ENCODE results near the gene ROGDI.

ROGDI gene

GRCh38 chr16:4814046-4814445 lies 11.6 kb upstream of the ROGDI start:
- no peak for DNase-seq (ENCODE audit: low read depth)

- DNase-seq (ENCODE audit: low read depth), result no peak
Measured at GRCh38 chr16:4813251-4814003, 11.0 kb upstream of the ROGDI start.

- DNase-seq (ENCODE audit: low read depth), result no peak
Measured at GRCh38 chr16:4811773-4812172, 9.3 kb upstream of the ROGDI start.

- no peak for DNase-seq (ENCODE audit: low read depth)
Measured at GRCh38 chr16:4811242-4811641, 8.8 kb upstream of the ROGDI start.

- DNase-seq (ENCODE audit: low read depth), result no peak
Measured at GRCh38 chr16:4806280-4806679, 3.8 kb upstream of the ROGDI start.

GRCh38 chr16:4805231-4805630 lies 2.8 kb upstream of the ROGDI start:
- DNase-seq (ENCODE audit: low read depth), result no peak

- DNase-seq (ENCODE audit: low read depth), result no peak
Measured at GRCh38 chr16:4803898-4804762, 1.7 kb upstream of the ROGDI start.

- no peak for DNase-seq (ENCODE audit: low read depth)
Measured at GRCh38 chr16:4803401-4803844, 990 bp upstream of the ROGDI start.

- DNase-seq (ENCODE audit: low read depth), result peak; percentile 86
Measured at GRCh38 chr16:4802659-4803287, 340 bp upstream of the ROGDI start.

GRCh38 chr16:4801051-4801961 lies 1.1 kb downstream of the ROGDI start:
- no peak for DNase-seq (ENCODE audit: low read depth)

- DNase-seq (ENCODE audit: low read depth), result no peak
Measured at GRCh38 chr16:4800290-4801041, 2.0 kb downstream of the ROGDI start.

- DNase-seq (ENCODE audit: low read depth), result no peak
Measured at GRCh38 chr16:4799171-4799855, 3.1 kb downstream of the ROGDI start.

- DNase-seq (ENCODE audit: low read depth), result no peak
Measured at GRCh38 chr16:4798456-4798855, 4.0 kb downstream of the ROGDI start.

GRCh38 chr16:4797805-4798252 lies 4.6 kb downstream of the ROGDI start:
- no peak for DNase-seq (ENCODE audit: low read depth)

GRCh38 chr16:4796982-4797804 lies 5.2 kb downstream of the ROGDI start:
- DNase-seq (ENCODE audit: low read depth), result no peak

GRCh38 chr16:4795828-4796572 lies 6.4 kb downstream of the ROGDI start:
- DNase-seq (ENCODE audit: low read depth), result no peak

- DNase-seq (ENCODE audit: low read depth), result no peak
Measured at GRCh38 chr16:4795181-4795827, 7.1 kb downstream of the ROGDI start, which contains the start of gene SMIM22. SMIM22 (plus strand) TSS chr16:4795369; CDS start chr16:4795735, 366 bp downstream.

GRCh38 chr16:4792951-4793513 lies 9.4 kb downstream of the ROGDI start:
- no peak for DNase-seq (ENCODE audit: low read depth)

All from activated T-cell treated with anti-CD3 and anti-CD28 coated beads for 48 hours (primary cell).